ENCODE data around the gene PRKCZ. TPM values are rescaled to one million over a fixed set of nuclear protein-coding genes. Genes with fewer than 3 reads are reported as not detected.

PRKCZ gene
- total and polyA plus RNA-seq, 5 donors from 2014 or later: 11.0 to 42.7 (median 13.6) TPM

DNA sequence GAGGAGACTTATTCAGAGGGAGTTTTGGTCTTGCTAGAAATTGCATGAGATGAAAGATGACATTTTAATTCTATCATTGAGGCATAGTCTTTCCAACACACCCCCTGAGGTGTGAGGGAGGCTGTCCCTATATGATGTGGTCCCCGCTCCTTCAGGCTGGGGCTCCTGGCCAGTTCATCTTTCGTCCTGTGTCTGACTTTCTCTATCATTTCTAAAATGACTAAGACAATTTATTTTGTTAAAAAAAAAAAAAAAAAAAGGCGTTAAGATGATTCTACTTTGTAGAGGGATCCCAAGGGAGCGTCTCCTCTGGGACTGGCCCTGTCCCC is 50.5 kb downstream of the PRKCZ start:
- DNase-seq: no peak
- Mint-ChIP-seq H3K36me3 (peaks cover 26% of the 10 kb centered on the region), H3K4me1 (peaks cover 0 to 7% (median 4%) of the 10 kb centered on the region in 4 donors), H3K4me3 (no peak overlapping the region), H3K9me3 (peaks cover 0 to 7% (median 0%) of the 10 kb centered on the region in 7 donors), H3K27me3 (no peaks in the 10 kb centered on the region), H3K27ac (no peak overlapping the region)
- ATAC-seq (ENCODE audit: low read depth in 2 of 2): no peak
- Histone ChIP-seq H3K27me3 (ENCODE audit: control insufficient read depth, insufficient read depth, low read length) (no peaks in the 10 kb centered on the region), H3K36me3 (ENCODE audit: control insufficient read depth, insufficient read depth, low read length) (no peaks in the 10 kb centered on the region), H3K4me1 (ENCODE audit: control insufficient read depth, insufficient read depth, low read length, poor library complexity, severe bottlenecking) (no peaks in the 10 kb centered on the region), H3K4me3 (ENCODE audit: low read depth, low read length) (no peak overlapping the region), H3K9me3 (ENCODE audit: control insufficient read depth in 2 of 2, low read length in 2 of 2) (peaks cover 0 to 17% of the 10 kb centered on the region in 2 experiments), H3K27ac (ENCODE audit: insufficient read depth, low read length, poor library complexity, severe bottlenecking) (no peak overlapping the region)

DNA sequence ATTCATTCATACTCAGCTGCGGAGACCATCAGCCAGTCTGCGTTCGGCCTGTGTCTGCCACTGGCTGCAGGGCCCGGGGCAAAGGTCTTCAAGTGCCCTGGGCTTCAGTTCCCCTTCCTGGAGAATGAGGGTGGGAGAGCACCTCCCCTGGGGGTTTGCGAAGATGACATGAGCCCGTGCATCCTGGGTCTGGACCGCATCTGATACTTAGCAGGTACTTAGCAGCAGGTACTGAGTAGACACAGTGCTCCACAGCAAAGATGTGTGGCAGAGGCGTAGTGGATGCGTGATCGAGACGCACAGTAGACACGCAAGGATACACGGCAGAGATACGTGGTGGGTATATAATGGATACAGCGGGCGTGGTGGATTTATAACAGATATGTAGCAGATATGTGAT is 51.3 kb downstream of the PRKCZ start:
- Mint-ChIP-seq H3K9me3 (peaks cover 0 to 7% (median 0%) of the 10 kb centered on the region in 7 donors), H3K36me3 (peaks cover 26% of the 10 kb centered on the region), H3K4me1 (peaks cover 0 to 7% (median 4%) of the 10 kb centered on the region in 4 donors), H3K27me3 (no peaks in the 10 kb centered on the region), H3K4me3 (peak overlapping the region in 1 of 4 donors; percentile 73), H3K27ac (no peak overlapping the region)
- peaks cover 0 to 14% of the 10 kb centered on the region in 2 experiments for H3K9me3 ChIP-seq (ENCODE audit: control insufficient read depth in 2 of 2, low read length in 2 of 2)
- no peak overlapping the region for H3K27ac ChIP-seq (ENCODE audit: insufficient read depth, low read length, poor library complexity, severe bottlenecking)
- no peak overlapping the region for H3K4me3 ChIP-seq (ENCODE audit: low read depth, low read length)
- H3K36me3 ChIP-seq (ENCODE audit: control insufficient read depth, insufficient read depth, low read length): no peaks in the 10 kb centered on the region
- no peaks in the 10 kb centered on the region for H3K4me1 ChIP-seq (ENCODE audit: control insufficient read depth, insufficient read depth, low read length, poor library complexity, severe bottlenecking)
- ATAC-seq (ENCODE audit: low read depth in 2 of 2): no peak
- no peaks in the 10 kb centered on the region for H3K27me3 ChIP-seq (ENCODE audit: control insufficient read depth, insufficient read depth, low read length)
- DNase-seq: no peak

DNA sequence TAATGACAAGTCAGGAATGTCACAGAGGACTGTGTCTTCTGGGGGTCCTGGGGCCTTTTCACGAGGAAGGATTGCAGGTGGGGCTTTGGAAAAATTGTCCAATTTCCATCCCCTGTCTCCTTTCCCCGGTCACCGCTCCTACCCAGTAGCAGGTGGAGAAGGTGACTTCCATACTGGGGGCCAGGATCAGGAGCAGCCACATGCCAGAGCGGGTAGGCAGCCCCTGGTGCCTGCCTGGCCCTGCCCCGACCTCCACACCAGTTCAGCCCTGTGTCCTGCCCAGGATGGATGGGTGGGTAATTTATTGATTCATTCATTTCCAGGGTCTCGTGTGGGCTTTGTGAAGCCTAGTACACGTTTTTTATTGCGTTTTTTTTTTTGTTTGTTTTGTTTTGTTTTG is 51.7 kb downstream of the PRKCZ start:
- Mint-ChIP-seq H3K27me3 (no peaks in the 10 kb centered on the region), H3K4me1 (peaks cover 0 to 7% (median 4%) of the 10 kb centered on the region in 4 donors), H3K27ac (no peak overlapping the region), H3K4me3 (no peak overlapping the region), H3K9me3 (peaks cover 0 to 7% (median 0%) of the 10 kb centered on the region in 7 donors), H3K36me3 (peaks cover 26% of the 10 kb centered on the region)
- Histone ChIP-seq H3K27ac (ENCODE audit: insufficient read depth, low read length, poor library complexity, severe bottlenecking) (no peak overlapping the region), H3K4me1 (ENCODE audit: control insufficient read depth, insufficient read depth, low read length, poor library complexity, severe bottlenecking) (no peaks in the 10 kb centered on the region), H3K27me3 (ENCODE audit: control insufficient read depth, insufficient read depth, low read length) (no peaks in the 10 kb centered on the region), H3K36me3 (ENCODE audit: control insufficient read depth, insufficient read depth, low read length) (no peaks in the 10 kb centered on the region), H3K4me3 (ENCODE audit: low read depth, low read length) (no peak overlapping the region), H3K9me3 (ENCODE audit: control insufficient read depth in 2 of 2, low read length in 2 of 2) (peaks cover 0 to 10% of the 10 kb centered on the region in 2 experiments)
- no peak for DNase-seq
- ATAC-seq (ENCODE audit: low read depth in 2 of 2): no peak

DNA sequence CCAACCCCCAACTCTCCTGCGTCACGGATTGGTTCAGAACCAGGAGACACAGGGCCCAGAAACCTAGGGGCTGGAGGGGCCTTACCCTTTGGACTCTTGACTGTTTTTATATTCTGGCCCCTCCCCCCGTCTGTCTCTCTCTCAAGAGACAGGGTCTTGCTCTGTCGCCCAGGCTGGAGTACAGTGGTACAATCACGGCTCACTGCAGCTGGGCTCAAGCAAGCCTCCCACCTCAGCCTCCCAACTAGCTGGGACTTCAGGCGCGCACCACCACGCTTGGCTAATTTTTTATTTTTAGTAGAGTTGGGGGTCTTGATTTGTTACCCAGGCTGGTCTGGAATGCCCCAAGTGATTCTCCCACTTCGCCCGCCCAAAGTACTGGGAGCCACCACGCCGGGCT is 52.5 kb downstream of the PRKCZ start:
- no peak overlapping the region for H3K27ac Mint-ChIP-seq
- H3K4me3 Mint-ChIP-seq: peak overlapping the region in 1 of 4 donors; percentile 32
- ATAC-seq (ENCODE audit: low read depth in 2 of 2): no peak

DNA sequence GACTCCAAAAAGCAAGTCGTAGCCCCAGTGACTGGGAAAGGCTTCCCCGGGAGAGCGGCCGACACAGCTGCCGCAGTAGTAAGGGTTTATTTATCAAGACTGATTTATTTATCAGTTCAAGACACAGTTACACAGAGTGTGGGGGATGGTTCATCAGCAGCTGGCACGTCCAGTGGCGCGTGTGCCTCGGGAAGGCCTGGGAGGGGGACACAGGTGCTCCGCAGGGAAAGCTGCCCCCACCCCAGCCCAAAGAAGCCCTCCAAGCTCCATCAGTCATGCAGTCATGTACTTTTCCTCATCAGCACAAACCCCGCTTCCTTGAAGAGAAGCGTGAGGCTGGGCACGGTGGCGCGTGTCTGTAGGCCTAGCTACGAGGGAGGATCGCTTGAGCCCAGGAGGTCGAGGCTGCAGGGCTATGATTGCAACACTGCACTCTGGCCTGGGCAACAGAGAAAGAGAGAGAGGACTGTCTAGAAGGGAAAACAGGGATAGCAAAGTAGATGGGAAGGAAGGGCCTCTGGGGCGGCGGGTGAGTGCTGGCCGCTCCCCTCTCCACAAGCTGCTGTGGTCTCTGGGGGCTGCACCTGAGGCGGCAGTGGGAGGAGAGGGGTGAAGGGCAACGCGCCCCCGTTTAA is 53.2 kb downstream of the PRKCZ start:
- ATAC-seq (ENCODE audit: low read depth in 2 of 2) (no peak), DNase-seq (no peak)
- Mint-ChIP-seq H3K4me1 (peaks cover 0 to 7% (median 3%) of the 10 kb centered on the region in 4 donors), H3K27me3 (no peaks in the 10 kb centered on the region), H3K4me3 (no peak overlapping the region), H3K27ac (peak overlapping the region in 1 of 3 donors; percentile 25), H3K9me3 (peaks cover 0 to 1% (median 0%) of the 10 kb centered on the region in 7 donors), H3K36me3 (peaks cover 23% of the 10 kb centered on the region)
- no peaks in the 10 kb centered on the region for H3K36me3 ChIP-seq (ENCODE audit: control insufficient read depth, insufficient read depth, low read length)
- no peaks in the 10 kb centered on the region for H3K4me1 ChIP-seq (ENCODE audit: control insufficient read depth, insufficient read depth, low read length, poor library complexity, severe bottlenecking)
- no peak overlapping the region for H3K4me3 ChIP-seq (ENCODE audit: low read depth, low read length)
- H3K9me3 ChIP-seq (ENCODE audit: control insufficient read depth in 2 of 2, low read length in 2 of 2): no peaks in the 10 kb centered on the region
- no peaks in the 10 kb centered on the region for H3K27me3 ChIP-seq (ENCODE audit: control insufficient read depth, insufficient read depth, low read length)
- no peak overlapping the region for H3K27ac ChIP-seq (ENCODE audit: insufficient read depth, low read length, poor library complexity, severe bottlenecking)

More for the DNA sequence above, 52.5 kb downstream of the PRKCZ start:
- peaks cover 0 to 5% (median 0%) of the 10 kb centered on the region in 7 donors for H3K9me3 Mint-ChIP-seq
- Histone ChIP-seq H3K4me1 (ENCODE audit: control insufficient read depth, insufficient read depth, low read length, poor library complexity, severe bottlenecking) (no peaks in the 10 kb centered on the region), H3K27ac (ENCODE audit: insufficient read depth, low read length, poor library complexity, severe bottlenecking) (no peak overlapping the region), H3K36me3 (ENCODE audit: control insufficient read depth, insufficient read depth, low read length) (no peaks in the 10 kb centered on the region), H3K9me3 (ENCODE audit: control insufficient read depth in 2 of 2, low read length in 2 of 2) (peaks cover 0 to 3% of the 10 kb centered on the region in 2 experiments), H3K4me3 (ENCODE audit: low read depth, low read length) (no peak overlapping the region), H3K27me3 (ENCODE audit: control insufficient read depth, insufficient read depth, low read length) (no peaks in the 10 kb centered on the region)
- H3K36me3 Mint-ChIP-seq: peaks cover 29% of the 10 kb centered on the region
- no peak for DNase-seq
- H3K27me3 Mint-ChIP-seq: no peaks in the 10 kb centered on the region
- peaks cover 0 to 7% (median 4%) of the 10 kb centered on the region in 4 donors for H3K4me1 Mint-ChIP-seq

DNA sequence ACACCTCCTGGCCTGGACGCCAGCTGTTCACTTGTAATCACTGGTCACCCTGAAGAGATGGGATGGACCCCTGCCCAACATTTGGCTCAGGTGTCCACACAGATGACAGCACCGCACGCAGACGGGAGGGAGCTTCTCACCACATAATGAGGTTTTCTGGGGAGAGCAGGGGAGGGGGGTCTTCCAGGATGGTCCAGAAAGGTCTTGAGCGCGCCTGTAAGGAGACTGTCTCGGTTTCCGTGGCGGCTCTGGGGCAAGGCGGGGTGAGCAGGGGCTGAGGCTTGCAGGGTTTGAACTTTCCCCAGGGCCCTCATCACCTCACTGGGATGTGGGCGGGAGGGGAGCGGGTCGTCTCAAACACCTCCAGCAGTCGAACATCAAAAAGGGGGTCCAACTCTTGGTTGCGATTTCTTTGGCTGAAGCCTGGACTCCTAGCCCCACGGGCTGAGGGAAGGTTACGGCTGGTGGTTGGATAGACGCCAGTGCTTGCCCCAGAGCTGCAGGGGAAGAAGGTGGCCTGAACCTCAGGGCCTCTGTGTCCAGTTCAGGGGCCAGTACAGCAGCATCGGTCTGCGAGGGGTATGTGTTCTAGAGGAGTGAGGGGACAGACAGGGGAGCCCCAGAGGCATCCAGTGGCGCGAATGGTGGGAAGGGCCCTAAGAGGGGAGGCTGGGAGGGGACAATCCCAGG is 53.8 kb downstream of the PRKCZ start:
- H3K4me1 ChIP-seq (ENCODE audit: control insufficient read depth, insufficient read depth, low read length, poor library complexity, severe bottlenecking): no peaks in the 10 kb centered on the region
- no peaks in the 10 kb centered on the region for H3K36me3 ChIP-seq (ENCODE audit: control insufficient read depth, insufficient read depth, low read length)
- peaks cover 0 to 7% (median 3%) of the 10 kb centered on the region in 4 donors for H3K4me1 Mint-ChIP-seq
- H3K4me3 ChIP-seq (ENCODE audit: low read depth, low read length): no peak overlapping the region
- H3K4me3 Mint-ChIP-seq: no peak overlapping the region
- H3K27me3 ChIP-seq (ENCODE audit: control insufficient read depth, insufficient read depth, low read length): no peaks in the 10 kb centered on the region
- H3K9me3 ChIP-seq (ENCODE audit: control insufficient read depth in 2 of 2, low read length in 2 of 2): no peaks in the 10 kb centered on the region
- no peak overlapping the region for H3K27ac ChIP-seq (ENCODE audit: insufficient read depth, low read length, poor library complexity, severe bottlenecking)
- peaks cover 19% of the 10 kb centered on the region for H3K36me3 Mint-ChIP-seq
- H3K27ac Mint-ChIP-seq: no peak overlapping the region
- DNase-seq (no peak), ATAC-seq (ENCODE audit: low read depth in 2 of 2) (no peak)
- H3K27me3 Mint-ChIP-seq: no peaks in the 10 kb centered on the region
- H3K9me3 Mint-ChIP-seq: peaks cover 0 to 1% (median 0%) of the 10 kb centered on the region in 7 donors

DNA sequence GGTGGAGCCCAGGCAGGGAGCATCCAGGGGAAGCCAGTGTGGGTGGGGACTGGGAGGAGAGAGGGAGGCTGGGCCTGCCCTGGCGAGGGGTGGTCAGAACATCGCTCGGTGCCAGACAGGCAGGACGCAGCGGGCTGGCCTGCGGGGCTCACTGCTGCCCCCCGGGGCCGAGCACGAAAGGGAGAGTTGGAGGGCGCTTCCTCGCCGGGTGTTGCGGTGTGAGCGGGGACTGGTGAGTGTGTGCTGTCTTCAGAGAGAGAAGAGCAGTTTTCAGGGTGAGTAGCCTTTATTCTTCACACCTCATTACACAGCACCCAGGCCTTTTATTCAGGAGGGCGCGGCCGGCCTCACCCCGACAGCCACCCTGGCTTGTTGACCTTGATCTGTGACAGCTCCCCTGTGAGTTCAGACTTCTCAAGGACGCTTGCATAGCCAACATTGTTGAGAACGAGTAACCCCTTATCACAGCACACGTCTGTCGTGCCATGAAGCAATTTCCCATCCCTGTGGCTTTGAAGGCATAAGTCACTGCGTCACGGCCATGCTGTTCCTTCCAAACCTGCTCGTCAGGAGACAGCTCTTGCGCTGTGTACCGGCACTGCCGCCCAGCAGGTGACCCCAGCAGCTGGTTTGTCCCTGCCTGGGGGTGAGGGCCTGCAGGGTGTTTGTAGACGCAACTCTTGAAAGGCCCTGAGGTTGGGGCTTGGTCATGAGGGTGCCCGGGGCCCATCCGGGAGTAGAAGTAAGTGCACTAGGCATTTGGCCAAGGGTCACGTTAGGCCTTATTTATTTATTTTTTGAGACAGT is 54.6 kb downstream of the PRKCZ start:
- peaks cover 0 to 7% (median 3%) of the 10 kb centered on the region in 4 donors for H3K4me1 Mint-ChIP-seq
- no peaks in the 10 kb centered on the region for H3K9me3 ChIP-seq (ENCODE audit: control insufficient read depth in 2 of 2, low read length in 2 of 2)
- DNase-seq (no peak), ATAC-seq (ENCODE audit: low read depth in 2 of 2) (no peak)
- no peaks in the 10 kb centered on the region for H3K27me3 Mint-ChIP-seq
- no peaks in the 10 kb centered on the region for H3K36me3 ChIP-seq (ENCODE audit: control insufficient read depth, insufficient read depth, low read length)
- H3K27ac Mint-ChIP-seq: no peak overlapping the region
- H3K27ac ChIP-seq (ENCODE audit: insufficient read depth, low read length, poor library complexity, severe bottlenecking): no peak overlapping the region
- H3K4me1 ChIP-seq (ENCODE audit: control insufficient read depth, insufficient read depth, low read length, poor library complexity, severe bottlenecking): no peaks in the 10 kb centered on the region
- no peak overlapping the region for H3K4me3 ChIP-seq (ENCODE audit: low read depth, low read length)
- peaks cover 0 to 1% (median 0%) of the 10 kb centered on the region in 7 donors for H3K9me3 Mint-ChIP-seq
- peaks cover 18% of the 10 kb centered on the region for H3K36me3 Mint-ChIP-seq
- no peak overlapping the region for H3K4me3 Mint-ChIP-seq
- H3K27me3 ChIP-seq (ENCODE audit: control insufficient read depth, insufficient read depth, low read length): no peaks in the 10 kb centered on the region

Measured in CD4-positive, CD25-positive, alpha-beta regulatory T cell (primary cell).